GM23338 (cell line): ENCODE measurements around the gene ZSCAN21. TPM values are rescaled to one million over a fixed set of nuclear protein-coding genes. Genes with fewer than 3 reads are reported as not detected.

Experiments used
- ATAC-seq: fragments of 200-7000 bp; cut with Tn5 transposase; 3 replicates; pipeline ENCODE4 v1.9.1; 2020
- DNase-seq: peaks from one replicate; pipeline ENCODE4 v3.0.0-alpha.2; 2015; ENCODE audit warnings: low spot score
- H2AFZ ChIP-seq: fragments of 200-600 bp; sonication (generic); 2 replicates; pipeline ENCODE4 v1.8.0; 2016; ENCODE audit warnings: antibody characterized with exemption, mild to moderate bottlenecking, moderate library complexity
- H3F3A ChIP-seq: fragments of 200-600 bp; sonication (generic); replicated peaks from 2 replicates; pipeline ENCODE4 v1.8.0; 2017; ENCODE audit warnings: antibody characterized with exemption, mixed run types, low read depth
- H3K27ac ChIP-seq: fragments of 200-600 bp; sonication (generic); 2 replicates; pipeline ENCODE4 v1.6.1; 2016; ENCODE audit warnings: low read depth
- H3K27me3 ChIP-seq: fragments of 200-600 bp; sonication (generic); 2 replicates; pipeline ENCODE4 v1.8.0; 2016; ENCODE audit warnings: mild to moderate bottlenecking, mixed run types, moderate library complexity; ENCODE audit not compliant: insufficient read depth
- H3K36me3 ChIP-seq: fragments of 200-600 bp; sonication (generic); 2 replicates; pipeline ENCODE4 v1.8.0; 2016; ENCODE audit warnings: mild to moderate bottlenecking; ENCODE audit not compliant: insufficient read depth
- H3K4me1 ChIP-seq: fragments of 200-600 bp; sonication (generic); 2 replicates; pipeline ENCODE4 v1.8.0; 2016; ENCODE audit warnings: mild to moderate bottlenecking, moderate library complexity; ENCODE audit not compliant: insufficient read depth
- H3K4me2 ChIP-seq: fragments of 200-600 bp; sonication (generic); 2 replicates; pipeline ENCODE4 v1.7.1; 2017; ENCODE audit warnings: mixed run types
- H3K4me3 ChIP-seq: fragments of 200-600 bp; sonication (generic); 2 replicates; pipeline ENCODE4 v1.6.1; 2016; ENCODE audit warnings: mixed run types
- H3K79me2 ChIP-seq: fragments of 200-600 bp; sonication (generic); replicated peaks from 2 replicates; pipeline ENCODE4 v1.8.0; 2017; ENCODE audit warnings: mild to moderate bottlenecking; ENCODE audit not compliant: insufficient read depth
- H3K9me2 ChIP-seq: fragments of 200-600 bp; sonication (generic); 2 replicates; pipeline ENCODE4 v1.8.0; 2017; ENCODE audit not compliant: insufficient read depth
- H4K20me1 ChIP-seq: fragments of 200-600 bp; sonication (generic); replicated peaks from 2 replicates; pipeline ENCODE4 v1.8.0; 2017; ENCODE audit warnings: mild to moderate bottlenecking; ENCODE audit not compliant: insufficient read depth
- H3K27ac Mint-ChIP-seq: 2 replicates; pipeline ENCODE4 v1.8.0; 2020; ENCODE audit warnings: inconsistent platforms, mild to moderate bottlenecking, moderate library complexity, mixed read lengths
- H3K27me3 Mint-ChIP-seq: 3 replicates; pipeline ENCODE4 v1.8.0; 2022; ENCODE audit warnings: low read depth, mild to moderate bottlenecking, moderate library complexity, mixed read lengths, inconsistent platforms; ENCODE audit not compliant: insufficient read depth, poor library complexity
- H3K36me3 Mint-ChIP-seq: 3 replicates; pipeline ENCODE4 v1.8.0; 2021; ENCODE audit warnings: low read depth, mild to moderate bottlenecking, inconsistent platforms, moderate library complexity, mixed read lengths
- H3K4me1 Mint-ChIP-seq: 3 replicates; pipeline ENCODE4 v1.8.0; 2020; ENCODE audit warnings: mild to moderate bottlenecking, inconsistent platforms, mixed read lengths
- H3K4me3 Mint-ChIP-seq: 3 replicates; pipeline ENCODE4 v1.8.0; 2021; ENCODE audit warnings: moderate library complexity, mild to moderate bottlenecking, inconsistent platforms, mixed read lengths
- H3K9me3 Mint-ChIP-seq: 3 replicates; pipeline ENCODE4 v1.8.0; 2020; ENCODE audit warnings: moderate library complexity, mild to moderate bottlenecking, inconsistent platforms, mixed read lengths
- CREB1 ChIP-seq: fragments of 250-450 bp; sonication (Bioruptor Pico); IDR thresholded peaks from 2 replicates; pipeline ENCODE4 v1.5.0; 2020; ENCODE audit warnings: low read depth, mild to moderate bottlenecking, moderate library complexity
- ETS1 ChIP-seq: IDR thresholded peaks from 2 replicates; pipeline ENCODE4 v1.6.1; 2016; ENCODE audit warnings: antibody characterized with exemption
- EZH2phosphoT487 ChIP-seq: fragments of 200-600 bp; sonication (generic); IDR thresholded peaks from one replicate; pipeline ENCODE4 v1.8.1; 2018; ENCODE audit warnings: antibody characterized with exemption; ENCODE audit not compliant: unreplicated experiment
- JUNB ChIP-seq: IDR thresholded peaks from one replicate; pipeline ENCODE4 v1.6.1; 2016; ENCODE audit warnings: antibody characterized with exemption; ENCODE audit not compliant: unreplicated experiment
- NANOG ChIP-seq: IDR thresholded peaks from 2 replicates; pipeline ENCODE4 v1.6.1; 2016; ENCODE audit warnings: antibody characterized with exemption, borderline replicate concordance
- POLR2AphosphoS5 ChIP-seq: IDR thresholded peaks from 2 replicates; pipeline ENCODE4 v1.6.1; 2016; ENCODE audit warnings: antibody characterized with exemption, low read depth
- STAT1 ChIP-seq: IDR thresholded peaks from one replicate; pipeline ENCODE4 v1.6.1; 2016; ENCODE audit warnings: antibody characterized with exemption; ENCODE audit not compliant: unreplicated experiment
- ZNF114 ChIP-seq: fragments of 250-450 bp; sonication (Bioruptor Pico); IDR thresholded peaks from 2 replicates; pipeline ENCODE4 v1.5.0; 2020; ENCODE audit warnings: mild to moderate bottlenecking, moderate library complexity
- ZNF331 ChIP-seq: fragments of 250-450 bp; sonication (Bioruptor Pico); IDR thresholded peaks from 2 replicates; pipeline ENCODE4 v1.5.0; 2020; ENCODE audit warnings: low read depth, mild to moderate bottlenecking, moderate library complexity
- polyA plus RNA-seq: library from polyadenylated mRNA; unstranded; fragments of >200 nt; fragmentation: Nextera tagmentation; extraction: Ambion mirVana; gene quantifications from 2 replicates; pipeline ENCODE4 v1.2.1, GENCODE V29; 2016
- total RNA-seq: library from RNA; depleted of rRNA; stranded (reverse); fragments of >200 nt; shearing (Covaris generic); gene quantifications from 2 replicates; pipeline ENCODE4 v1.2.3, GENCODE V29; 2014
- TF ChIP-seq, protein P1 (sequence below), 2 experiments: fragments of 200-600 bp in 1 of 2; sonication (generic) in 1 of 2; conservative IDR thresholded peaks; 2 replicates each; pipeline versions ENCODE4 v1.5.1 to v1.6.1; 2016 to 2017; ENCODE audit warnings: antibody characterized with exemption in 2 of 2, low read depth in 2 of 2, mild to moderate bottlenecking in 2 of 2, moderate library complexity in 1 of 2

ZSCAN21 gene
- total and polyA plus RNA-seq, 2 experiments from 2014 or later: 15.7 to 21.8 TPM

DNA sequence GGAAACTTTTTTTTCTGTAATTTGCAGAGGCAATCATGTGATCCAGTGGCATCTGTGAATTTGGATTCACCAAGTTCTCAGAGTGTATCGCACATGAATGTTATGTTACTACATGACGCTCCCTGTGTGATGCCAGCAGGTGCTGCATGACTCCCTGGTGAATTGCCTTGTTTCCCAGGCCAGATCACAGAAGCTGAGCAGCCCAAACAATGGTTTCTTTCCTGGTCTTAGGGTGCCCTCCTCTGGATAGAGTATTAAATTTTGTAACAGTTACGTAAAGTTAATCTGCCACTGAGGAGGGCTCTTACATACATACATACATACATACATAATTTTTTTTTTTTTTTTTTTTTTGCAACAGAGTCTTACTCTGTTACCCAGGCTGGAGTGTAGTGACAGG, 3.6 kb downstream of the ZSCAN21 start:
- Histone ChIP-seq H3F3A (peaks cover 16% of the 10 kb centered on the region; the same call in 1 of the 2 replicates), H3K9me2 (peaks cover 7% of the 10 kb centered on the region), H3K36me3 (peaks cover 10% of the 10 kb centered on the region), H3K79me2 (peaks cover 33% of the 10 kb centered on the region), H3K27ac (no peak overlapping the region), H2AFZ (no peak overlapping the region), H3K27me3 (no peaks in the 10 kb centered on the region), H3K4me2 (no peak overlapping the region), H4K20me1 (0 out of 2 replicates have a peak, but pooled peaks cover 6% of the 10 kb centered on the region), H3K4me3 (no peak overlapping the region), H3K4me1 (peaks cover 2% of the 10 kb centered on the region; the same call in 1 of the 2 replicates)
- H3K36me3 Mint-ChIP-seq: peaks cover 32% of the 10 kb centered on the region
- no peaks in the 10 kb centered on the region for H3K9me3 Mint-ChIP-seq
- peaks cover 8% of the 10 kb centered on the region for H3K4me1 Mint-ChIP-seq
- peak; percentile 6; the same call in 1 of the 3 replicates for ATAC-seq
- TF ChIP-seq, protein P1, sequence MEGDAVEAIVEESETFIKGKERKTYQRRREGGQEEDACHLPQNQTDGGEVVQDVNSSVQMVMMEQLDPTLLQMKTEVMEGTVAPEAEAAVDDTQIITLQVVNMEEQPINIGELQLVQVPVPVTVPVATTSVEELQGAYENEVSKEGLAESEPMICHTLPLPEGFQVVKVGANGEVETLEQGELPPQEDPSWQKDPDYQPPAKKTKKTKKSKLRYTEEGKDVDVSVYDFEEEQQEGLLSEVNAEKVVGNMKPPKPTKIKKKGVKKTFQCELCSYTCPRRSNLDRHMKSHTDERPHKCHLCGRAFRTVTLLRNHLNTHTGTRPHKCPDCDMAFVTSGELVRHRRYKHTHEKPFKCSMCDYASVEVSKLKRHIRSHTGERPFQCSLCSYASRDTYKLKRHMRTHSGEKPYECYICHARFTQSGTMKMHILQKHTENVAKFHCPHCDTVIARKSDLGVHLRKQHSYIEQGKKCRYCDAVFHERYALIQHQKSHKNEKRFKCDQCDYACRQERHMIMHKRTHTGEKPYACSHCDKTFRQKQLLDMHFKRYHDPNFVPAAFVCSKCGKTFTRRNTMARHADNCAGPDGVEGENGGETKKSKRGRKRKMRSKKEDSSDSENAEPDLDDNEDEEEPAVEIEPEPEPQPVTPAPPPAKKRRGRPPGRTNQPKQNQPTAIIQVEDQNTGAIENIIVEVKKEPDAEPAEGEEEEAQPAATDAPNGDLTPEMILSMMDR (conservative IDR thresholded peaks at IDR 0.05; ENCODE audit: low read depth in 2 of 2): peak; percentile 22 to 51; a peak in 2 of 4 replicates
- TF ChIP-seq STAT1: no peak
- no peak overlapping the region for H3K27ac Mint-ChIP-seq
- DNase-seq: peak; percentile 65
- peaks cover 17% of the 10 kb centered on the region for H3K27me3 Mint-ChIP-seq
- no peak overlapping the region for H3K4me3 Mint-ChIP-seq

GRCh38 chr7:100057006-100057405, 7.4 kb downstream of the ZSCAN21 start:
- Histone ChIP-seq H3K4me3 (no peak overlapping the region), H3F3A (0 out of 2 replicates have a peak, but pooled peaks cover 2% of the 10 kb centered on the region), H3K9me2 (no peaks in the 10 kb centered on the region), H4K20me1 (0 out of 2 replicates have a peak, but pooled peaks cover 6% of the 10 kb centered on the region), H3K27me3 (no peaks in the 10 kb centered on the region), H3K36me3 (peaks cover 27% of the 10 kb centered on the region), H3K79me2 (peaks cover 14% of the 10 kb centered on the region), H3K27ac (no peak overlapping the region), H3K4me2 (no peak overlapping the region), H3K4me1 (no peaks in the 10 kb centered on the region), H2AFZ (no peak overlapping the region)
- ATAC-seq (no peak), DNase-seq (no peak)
- no peak overlapping the region for H3K4me3 Mint-ChIP-seq
- peaks cover 58% of the 10 kb centered on the region for H3K36me3 Mint-ChIP-seq
- peaks cover 4% of the 10 kb centered on the region for H3K27me3 Mint-ChIP-seq
- H3K27ac Mint-ChIP-seq: no peak overlapping the region
- H3K4me1 Mint-ChIP-seq: no peaks in the 10 kb centered on the region
- TF ChIP-seq ZNF331 (CRISPR knock-in tag) (no peak), ZNF114 (CRISPR knock-in tag) (no peak), POLR2AphosphoS5 (no peak), ETS1 (no peak), EZH2phosphoT487 (no peak), NANOG (no peak), CREB1 (CRISPR knock-in tag) (no peak), JUNB (no peak)
- TF ChIP-seq, protein P1 (conservative IDR thresholded peaks at IDR 0.05; ENCODE audit: low read depth in 2 of 2): no peak
- H3K9me3 Mint-ChIP-seq: no peaks in the 10 kb centered on the region
